ENCODE results near the gene GFY. TPM values are rescaled to one million over a fixed set of nuclear protein-coding genes. Genes with fewer than 3 reads are reported as not detected.

Gene GFY
- total and polyA plus RNA-seq, 10 donors, result not detected

DNA sequence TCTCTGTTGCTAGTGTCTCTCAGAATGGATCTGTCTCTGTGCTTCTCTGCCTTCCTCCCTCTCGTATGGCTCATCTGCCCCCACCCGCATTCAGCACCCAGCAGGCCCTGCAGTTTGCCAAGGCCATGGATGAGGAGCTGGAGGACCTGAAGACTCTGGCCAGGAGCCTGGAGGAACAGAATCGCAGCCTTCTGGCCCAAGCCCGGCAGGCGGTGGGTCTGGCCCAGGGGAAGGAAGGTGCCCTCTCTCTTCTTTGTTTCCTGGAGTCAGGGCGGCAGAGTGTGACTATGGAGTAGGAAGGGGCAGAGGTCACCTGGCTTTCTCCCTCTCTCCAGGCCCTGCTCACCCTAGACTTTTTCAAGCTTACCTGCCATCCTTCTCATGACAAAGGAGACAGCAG, 26.3 kb upstream of the GFY start:
- intact Hi-C loops (cut with DNase I; ENCODE audit: low total_unique reads), result no loop called here
- Histone ChIP-seq H3K4me1 (peaks cover 0 to 14% (median 0%) of the 10 kb centered on the region in 6 donors), H3K27ac (no peak overlapping the region), H3K27me3 (replicated peaks in 1 of 7) (peaks cover 0 to 18% (median 0%) of the 10 kb centered on the region in 7 donors), H3K4me3 (no peak overlapping the region), H3K9me3 (no peaks in the 10 kb centered on the region), H3K36me3 (no peaks in the 10 kb centered on the region)
- no peak for DNase-seq
- WGBS, 5 donors, result 76 to 91% (median 84%) methylated on average over 6 of the region's 6 CpGs
- TF ChIP-seq POLR2A (IDR thresholded peaks at IDR 0.05) (no peak), POLR2AphosphoS5 (IDR thresholded peaks at IDR 0.05) (no peak)
- TF ChIP-seq, protein P1, sequence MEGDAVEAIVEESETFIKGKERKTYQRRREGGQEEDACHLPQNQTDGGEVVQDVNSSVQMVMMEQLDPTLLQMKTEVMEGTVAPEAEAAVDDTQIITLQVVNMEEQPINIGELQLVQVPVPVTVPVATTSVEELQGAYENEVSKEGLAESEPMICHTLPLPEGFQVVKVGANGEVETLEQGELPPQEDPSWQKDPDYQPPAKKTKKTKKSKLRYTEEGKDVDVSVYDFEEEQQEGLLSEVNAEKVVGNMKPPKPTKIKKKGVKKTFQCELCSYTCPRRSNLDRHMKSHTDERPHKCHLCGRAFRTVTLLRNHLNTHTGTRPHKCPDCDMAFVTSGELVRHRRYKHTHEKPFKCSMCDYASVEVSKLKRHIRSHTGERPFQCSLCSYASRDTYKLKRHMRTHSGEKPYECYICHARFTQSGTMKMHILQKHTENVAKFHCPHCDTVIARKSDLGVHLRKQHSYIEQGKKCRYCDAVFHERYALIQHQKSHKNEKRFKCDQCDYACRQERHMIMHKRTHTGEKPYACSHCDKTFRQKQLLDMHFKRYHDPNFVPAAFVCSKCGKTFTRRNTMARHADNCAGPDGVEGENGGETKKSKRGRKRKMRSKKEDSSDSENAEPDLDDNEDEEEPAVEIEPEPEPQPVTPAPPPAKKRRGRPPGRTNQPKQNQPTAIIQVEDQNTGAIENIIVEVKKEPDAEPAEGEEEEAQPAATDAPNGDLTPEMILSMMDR (IDR thresholded peaks at IDR 0.05 in 8 of 11, conservative IDR thresholded peaks at IDR 0.05 in 3 of 11), result no peak

DNA sequence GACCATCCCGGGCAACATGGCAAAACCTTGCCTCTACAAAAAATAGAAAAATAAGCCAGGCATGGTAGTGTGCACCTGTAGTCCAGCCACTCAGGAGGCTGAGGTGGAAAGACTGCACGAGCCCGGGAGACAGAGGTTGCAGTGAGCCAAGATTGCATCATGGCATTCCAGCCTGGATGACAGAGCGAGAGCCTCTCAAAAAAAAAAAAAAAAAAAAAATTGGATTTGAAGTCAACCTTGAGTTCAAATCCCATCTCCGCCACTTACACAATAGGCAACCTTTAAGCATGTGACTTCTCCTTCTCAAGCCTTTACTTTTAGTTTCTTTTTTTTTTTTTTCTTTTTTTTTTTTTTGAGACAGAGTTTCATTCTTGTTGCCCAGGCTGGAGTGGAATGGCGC, 25.2 kb upstream of the GFY start:
- no peak overlapping the region for H3K4me3 ChIP-seq
- H3K36me3 ChIP-seq, result no peaks in the 10 kb centered on the region
- TF ChIP-seq POLR2A (IDR thresholded peaks at IDR 0.05) (no peak), POLR2AphosphoS5 (IDR thresholded peaks at IDR 0.05) (no peak)
- TF ChIP-seq, protein P1 (IDR thresholded peaks at IDR 0.05 in 8 of 11, conservative IDR thresholded peaks at IDR 0.05 in 3 of 11), result no peak
- DNase-seq, result no peak
- peaks cover 0 to 17% (median 0%) of the 10 kb centered on the region in 6 donors for H3K4me1 ChIP-seq
- 92 to 96% (median 93%) methylated on average over 6 of the region's 6 CpGs for WGBS, 5 donors
- H3K27ac ChIP-seq, result no peak overlapping the region
- intact Hi-C loops (cut with DNase I; ENCODE audit: low total_unique reads), result no loop called here
- H3K9me3 ChIP-seq, result no peaks in the 10 kb centered on the region
- H3K27me3 ChIP-seq (replicated peaks in 1 of 7), result peaks cover 0 to 8% (median 0%) of the 10 kb centered on the region in 7 donors

DNA sequence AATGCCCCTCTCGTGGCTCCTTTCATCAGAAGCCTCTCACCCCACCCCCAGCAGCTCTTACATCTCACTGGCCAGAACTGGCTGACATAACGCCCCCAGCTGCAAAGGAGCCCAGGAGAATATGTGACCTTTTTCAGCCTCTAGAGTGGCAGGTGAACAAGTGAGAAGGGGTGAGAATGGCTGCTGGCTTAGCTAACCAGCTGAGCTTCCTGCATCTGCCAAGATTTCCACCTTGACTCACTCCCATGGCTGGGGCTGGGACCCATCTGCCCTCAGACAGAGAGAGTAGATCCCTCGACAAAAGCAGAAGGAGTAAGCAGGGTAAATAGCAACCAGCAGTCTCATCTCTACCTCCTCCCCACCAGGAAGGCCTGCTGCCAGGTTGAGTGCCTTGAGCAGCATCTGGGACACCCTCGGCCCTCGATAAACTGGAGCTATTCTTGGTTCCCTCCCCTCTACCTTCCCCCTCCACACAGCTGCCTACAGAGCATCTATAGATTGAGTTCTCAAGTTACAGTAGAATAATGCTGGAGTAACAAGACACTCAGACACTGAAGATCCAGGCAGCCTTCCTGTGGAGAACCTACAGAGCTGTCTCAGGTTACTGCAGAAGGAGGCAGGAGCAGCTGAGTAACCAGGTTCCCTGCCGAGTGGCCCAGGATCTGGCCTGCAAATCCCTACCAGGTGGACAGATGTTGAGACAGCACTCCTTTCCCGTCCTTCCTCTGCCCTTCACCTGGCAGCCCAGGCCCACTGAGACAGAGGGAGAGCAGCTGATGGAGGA, 21.6 kb upstream of the GFY start:
- peak overlapping the region in 2 of 8 donors; percentile 8 to 24 for H3K27ac ChIP-seq
- WGBS, 5 donors, result 55 to 62% (median 61%) methylated on average over 7 of the region's 7 CpGs
- no peak for DNase-seq
- no peaks in the 10 kb centered on the region for H3K9me3 ChIP-seq
- H3K4me1 ChIP-seq, result peaks cover 0 to 20% (median under 1%) of the 10 kb centered on the region in 6 donors
- no peak for TF ChIP-seq POLR2AphosphoS5 (IDR thresholded peaks at IDR 0.05)
- no peak for TF ChIP-seq POLR2A (IDR thresholded peaks at IDR 0.05)
- TF ChIP-seq, protein P1 (IDR thresholded peaks at IDR 0.05 in 8 of 11, conservative IDR thresholded peaks at IDR 0.05 in 3 of 11), result no peak
- no peaks in the 10 kb centered on the region for H3K27me3 ChIP-seq (replicated peaks in 1 of 7)
- no peak overlapping the region for H3K4me3 ChIP-seq
- H3K36me3 ChIP-seq, result no peaks in the 10 kb centered on the region
- intact Hi-C loops (cut with DNase I; ENCODE audit: low total_unique reads), result no loop called here

DNA sequence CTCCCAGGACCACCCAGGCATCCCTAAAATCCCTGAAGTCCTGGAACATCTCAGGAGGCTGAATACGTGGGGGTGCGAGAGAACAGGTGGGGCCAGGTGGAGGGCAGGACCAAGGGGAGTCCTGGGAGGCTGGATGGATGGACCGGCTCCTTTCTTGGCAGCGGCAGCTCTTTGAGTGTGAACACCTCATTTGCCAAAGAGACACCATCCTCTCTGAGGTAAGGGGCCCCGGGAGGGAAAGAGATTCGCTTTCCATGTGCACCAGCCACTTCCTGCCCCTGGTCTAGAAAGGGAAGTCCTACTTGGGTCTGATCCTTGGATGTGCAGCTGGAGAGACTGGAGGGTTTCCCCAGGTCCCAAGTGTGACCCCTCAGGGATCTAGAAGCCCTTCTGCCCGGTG, 18.1 kb upstream of the GFY start:
- peaks cover 5 to 39% (median 18%) of the 10 kb centered on the region in 6 donors for H3K4me1 ChIP-seq
- H3K27ac ChIP-seq, result no peak overlapping the region
- H3K9me3 ChIP-seq, result no peaks in the 10 kb centered on the region
- no peak for TF ChIP-seq POLR2A (IDR thresholded peaks at IDR 0.05)
- TF ChIP-seq, protein P1 (IDR thresholded peaks at IDR 0.05 in 8 of 11, conservative IDR thresholded peaks at IDR 0.05 in 3 of 11), result no peak
- TF ChIP-seq POLR2AphosphoS5 (IDR thresholded peaks at IDR 0.05), result no peak
- no peak for DNase-seq
- intact Hi-C loops (cut with DNase I; ENCODE audit: low total_unique reads), result no loop called here
- WGBS, 5 donors, result 69 to 77% (median 74%) methylated on average over 7 of the region's 7 CpGs
- no peak overlapping the region for H3K4me3 ChIP-seq
- H3K36me3 ChIP-seq, result no peaks in the 10 kb centered on the region
- H3K27me3 ChIP-seq (replicated peaks in 1 of 7), result no peaks in the 10 kb centered on the region
